Stimulated activated CD4-positive, alpha-beta T cell treated with anti-CD3 and anti-CD28 coated beads, TNF-alpha, amount 100 ng/mL, for 24 hours (primary cell): ENCODE data around the gene FAM200A.
"Not testable (repeated sequence)": the region's sequence is repeated elsewhere in the genome, so short reads cannot be mapped to it uniquely, and the experiment has no call there.

Experiments used
- DNase-seq, 3 experiments: peaks; one replicate each; pipeline ENCODE4 v3.0.0-alpha.2; 2020; ENCODE audit warnings: low read depth in 3 of 3

FAM200A gene

GRCh38 chr7:99551767-99552463 is at the start of gene FAM200A:
Gene FAM200A, minus strand, starts transcription at chr7:99552114. Its CDS starts 3,707 bp downstream, at chr7:99548407.
- peak; percentile 70 to 82 (median 72) for DNase-seq

DNA sequence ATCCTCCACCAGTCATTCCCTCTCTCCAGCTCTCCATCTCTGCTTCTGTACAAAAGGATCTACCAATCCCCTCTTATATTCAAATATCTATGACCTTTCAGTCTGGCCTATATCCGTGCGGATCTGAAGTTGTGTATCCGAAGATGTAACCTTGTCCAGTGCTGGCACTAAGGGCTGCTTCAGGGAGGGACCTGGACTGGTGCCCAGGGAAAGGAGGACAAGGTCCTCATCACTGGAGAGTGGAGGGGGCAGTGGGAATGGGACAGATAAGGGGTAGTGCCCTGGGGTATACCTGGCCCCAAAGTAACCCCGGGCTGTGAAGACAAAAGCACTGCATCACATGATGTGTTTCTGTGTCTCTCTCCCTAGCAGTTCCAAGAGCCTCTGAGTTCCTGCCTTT is 47.9 kb upstream of the FAM200A start:
- no peak for DNase-seq

GRCh38 chr7:99597762-99598501 is 46.0 kb upstream of the FAM200A start, which contains the start of gene TMEM225B:
Gene TMEM225B, plus strand, starts transcription at chr7:99598267. Its CDS starts 6,122 bp downstream, at chr7:99604389.
- peak in 1 of 3 experiments; percentile 22 for DNase-seq

DNA sequence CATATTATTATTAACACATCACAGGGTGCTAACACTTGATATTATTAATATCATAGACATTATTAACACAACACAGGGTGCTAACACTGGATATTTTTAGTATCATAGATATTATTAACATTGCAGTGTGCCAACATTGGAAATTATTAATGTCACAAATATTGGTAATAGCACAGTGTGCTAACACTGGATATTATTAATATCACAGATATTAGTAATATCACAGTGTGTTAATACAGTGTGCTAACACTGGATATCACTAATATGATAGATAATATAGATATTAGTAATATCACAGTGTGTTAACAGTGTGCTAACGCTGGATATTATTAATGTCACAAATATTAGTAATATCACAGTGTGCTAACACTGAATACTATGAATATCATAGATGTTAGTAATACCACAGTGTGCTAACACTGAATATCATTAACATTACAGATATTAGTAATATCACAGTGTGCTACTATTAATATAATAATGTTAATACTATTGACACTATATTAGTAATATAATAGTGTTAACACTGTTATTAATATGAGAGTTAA is 44.6 kb upstream of the FAM200A start:
- no peak for DNase-seq

- no peak for DNase-seq
Measured at GRCh38 chr7:99594948-99595745, 43.2 kb upstream of the FAM200A start.

DNA sequence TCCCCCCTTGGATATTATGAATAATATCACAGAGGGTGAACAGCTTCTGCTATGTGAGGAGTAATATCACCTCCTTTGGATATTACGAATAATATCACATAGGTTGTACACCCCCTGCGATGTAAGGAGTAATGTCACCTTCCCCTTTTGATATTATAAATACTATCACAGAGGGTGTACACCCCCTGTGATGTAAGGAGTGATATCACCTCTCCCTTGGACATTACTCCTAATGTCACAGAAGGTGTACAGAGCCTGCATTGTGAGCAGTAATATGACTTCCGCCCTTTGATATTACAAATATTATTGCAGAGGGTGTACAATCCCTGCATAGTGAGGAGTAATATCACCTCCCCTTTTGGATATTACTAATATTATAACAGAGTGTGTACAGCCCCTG is 37.0 kb upstream of the FAM200A start:
- no peak for DNase-seq

DNA sequence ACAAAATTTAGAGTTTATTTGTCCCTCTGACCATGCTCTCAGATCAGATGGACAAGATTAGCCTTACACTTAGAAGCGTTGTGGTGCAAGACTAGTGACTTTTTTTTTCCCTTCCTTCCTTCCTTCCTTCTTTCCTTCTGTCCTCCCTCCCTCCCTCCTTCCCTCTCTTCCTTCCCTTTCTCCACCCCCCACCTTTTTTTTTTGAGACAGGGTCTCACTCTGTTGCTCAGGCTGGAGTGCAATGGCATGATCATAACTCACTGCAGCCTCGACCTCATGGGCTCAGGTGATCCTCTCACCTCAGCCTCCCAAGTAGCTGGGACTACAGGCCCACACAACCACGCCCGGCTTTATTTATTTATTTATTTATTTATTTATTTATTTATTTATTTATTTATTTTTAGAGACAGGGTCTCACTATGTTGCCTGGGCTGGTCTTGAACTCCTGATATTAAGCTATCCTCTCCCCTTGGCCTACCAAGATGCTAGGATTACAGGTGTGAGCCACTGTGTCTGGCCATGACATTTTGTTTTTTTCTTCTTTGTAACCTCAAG is 28.9 kb upstream of the FAM200A start:
- not testable (repeated sequence) for DNase-seq

GRCh38 chr7:99579956-99580777 is 28.3 kb upstream of the FAM200A start:
- DNase-seq: peak in 1 of 3 experiments; percentile 43

- no peak for DNase-seq
Measured at GRCh38 chr7:99579281-99579955, 27.5 kb upstream of the FAM200A start.

DNA sequence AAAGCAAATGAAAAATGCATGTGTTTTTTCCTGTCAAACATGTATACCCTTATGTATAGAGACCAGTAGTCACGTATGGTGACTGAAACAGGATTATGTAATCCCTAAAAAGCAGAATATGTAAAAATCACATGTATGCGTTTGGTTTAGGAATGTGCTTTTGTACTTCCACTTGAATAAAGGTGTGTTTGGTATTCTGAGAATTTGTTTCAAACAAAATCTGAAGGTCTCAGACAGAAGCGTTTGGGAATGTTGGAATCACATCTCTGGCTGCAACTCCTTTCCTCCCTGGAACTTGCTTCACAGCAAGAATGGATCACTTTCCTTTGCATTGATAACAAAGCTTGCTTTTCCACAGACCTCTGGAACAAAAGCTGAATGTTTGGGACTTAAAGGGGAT is 24.3 kb upstream of the FAM200A start:
- DNase-seq: no peak

- DNase-seq: no peak
Measured at GRCh38 chr7:99573257-99573656, 21.3 kb upstream of the FAM200A start.

GRCh38 chr7:99571768-99572167 is 19.9 kb upstream of the FAM200A start:
- no peak for DNase-seq

DNA sequence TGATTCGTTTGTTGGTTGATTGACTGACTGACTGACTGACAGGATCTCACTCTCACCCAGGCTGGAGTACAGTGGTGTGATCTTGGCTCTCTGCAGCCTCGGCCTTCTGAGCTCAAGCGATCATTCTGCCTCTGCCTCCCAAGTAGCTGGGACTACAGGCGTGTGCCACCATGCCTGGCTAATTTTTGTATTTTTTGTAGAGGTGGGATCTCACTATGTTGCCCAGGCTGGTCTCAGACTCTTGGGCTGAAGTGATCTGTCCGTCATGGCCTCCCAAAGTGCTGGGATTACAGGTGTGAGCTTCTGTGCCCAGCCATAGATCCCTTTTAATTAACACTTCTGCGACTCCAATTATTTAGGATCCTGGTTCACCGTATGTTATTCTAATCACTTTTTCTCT is 16.9 kb upstream of the FAM200A start:
- not testable (repeated sequence) for DNase-seq

DNA sequence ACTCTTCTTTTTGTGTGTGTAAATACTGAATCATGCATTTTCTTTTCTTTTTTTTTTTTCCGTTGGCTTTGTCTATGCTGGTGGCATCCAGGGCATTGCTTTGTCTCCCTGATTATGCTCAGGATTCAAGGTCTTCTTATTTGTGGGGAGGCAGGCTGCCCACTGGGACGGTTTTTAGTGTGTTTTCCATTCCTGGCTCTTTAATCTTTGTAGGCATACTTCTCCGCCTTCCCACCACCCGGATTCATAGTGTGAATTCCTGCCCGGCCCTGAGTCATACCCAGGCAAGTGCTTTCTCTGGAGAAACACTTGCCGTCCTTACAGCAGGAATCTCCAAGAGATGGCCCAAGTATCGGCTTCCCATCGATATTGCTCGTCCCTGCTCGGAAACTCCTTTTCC is 11.7 kb upstream of the FAM200A start:
- no peak for DNase-seq

- DNase-seq: peak in 2 of 3 experiments; percentile 31 to 41
Measured at GRCh38 chr7:99562832-99563231, 10.9 kb upstream of the FAM200A start.

DNA sequence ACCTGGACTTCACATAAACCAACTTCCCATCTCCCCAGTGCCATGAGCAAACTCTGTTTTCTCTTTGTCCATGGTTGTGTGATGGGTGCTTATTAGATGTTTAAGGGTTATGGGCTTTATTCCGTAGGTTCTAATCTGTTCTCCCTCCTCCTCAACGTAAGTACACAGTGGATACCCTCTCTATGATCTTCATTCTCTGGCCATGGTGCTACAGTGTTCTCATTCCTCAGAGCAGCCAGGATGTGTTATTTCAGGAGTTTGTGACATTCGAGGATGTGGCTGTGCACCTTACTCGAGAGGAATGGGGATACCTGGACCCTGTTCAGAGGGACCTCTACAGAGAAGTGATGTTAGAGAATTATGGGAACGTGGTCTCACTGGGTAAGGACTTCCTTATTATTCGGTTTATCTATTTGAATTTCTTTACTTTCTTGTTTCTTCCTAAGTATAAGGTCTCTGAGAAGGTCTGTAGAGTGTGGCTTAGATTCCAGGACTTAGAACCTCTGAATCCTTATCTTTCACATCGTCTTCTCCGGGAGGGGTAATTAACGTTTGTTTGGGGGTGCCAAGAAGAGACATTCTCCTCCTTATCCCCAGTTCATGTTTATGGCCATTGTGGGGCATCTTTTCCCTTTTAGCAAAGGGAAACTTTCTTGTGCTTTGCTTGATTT is 10.3 kb upstream of the FAM200A start:
- DNase-seq: no peak

GRCh38 chr7:99561737-99562051 is 9.8 kb upstream of the FAM200A start:
- DNase-seq: no peak

GRCh38 chr7:99560834-99561736 is 9.2 kb upstream of the FAM200A start:
- no peak for DNase-seq
